Amniotic stem cell (primary cell): ENCODE data around the gene ACSS2.
A peak's percentile ranks its signal among the peaks of the same experiment; 100 is the strongest.

Experiments
- DNase-seq: peaks from one replicate; lab custom pipeline; 2025; lab: John Stamatoyannopoulos, UW

Gene ACSS2

GRCh38 chr20:34876406-34877282 is at the start of gene ACSS2:
ACSS2 (plus strand) TSS chr20:34876612; CDS start chr20:34876646, 34 bp downstream.
- DNase-seq: peak; percentile 92

DNA sequence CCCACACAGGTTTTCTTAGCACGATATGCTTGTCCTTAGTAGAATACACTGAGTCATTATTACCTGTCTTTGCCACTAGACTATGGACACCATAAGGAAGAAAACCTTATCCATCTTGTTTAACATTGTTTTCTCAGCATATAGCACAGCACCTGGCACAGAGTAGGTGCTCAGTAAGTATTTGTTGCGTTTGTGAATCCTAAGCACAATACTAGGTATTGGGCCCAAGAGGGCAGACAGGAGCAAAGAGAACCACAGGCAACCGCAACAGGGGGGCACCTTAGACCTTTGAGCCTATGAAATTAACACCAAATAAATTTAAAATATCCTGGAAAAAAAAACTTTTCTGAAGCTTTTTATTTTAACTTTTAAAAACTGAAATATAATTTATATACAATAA is 47.2 kb upstream of the ACSS2 start:
- DNase-seq: no peak

- no peak for DNase-seq
Measured at GRCh38 chr20:34831936-34832335, 44.5 kb upstream of the ACSS2 start.

- no peak for DNase-seq
Measured at GRCh38 chr20:34834459-34834893, 41.9 kb upstream of the ACSS2 start.

DNA sequence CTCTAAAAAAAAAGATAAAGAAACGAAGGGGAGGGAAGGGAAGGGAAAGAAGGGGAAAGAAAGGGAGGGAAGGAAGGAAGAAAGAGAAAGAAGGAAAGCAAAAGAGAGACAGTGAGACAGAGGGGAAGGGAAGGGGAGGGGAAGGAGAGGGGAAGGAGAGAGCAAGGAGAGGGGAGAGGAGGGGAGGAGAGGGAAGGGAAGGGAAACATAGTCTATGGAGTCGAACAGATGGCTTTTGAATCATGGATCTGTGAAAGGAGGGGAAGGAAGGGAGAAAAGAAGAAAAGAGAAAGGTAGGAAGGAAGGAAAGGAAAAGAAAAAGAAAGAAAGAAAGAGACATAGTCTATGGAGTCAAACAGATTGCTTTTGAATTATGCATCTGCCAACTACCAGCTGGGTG is 34.3 kb upstream of the ACSS2 start:
- no peak for DNase-seq

DNA sequence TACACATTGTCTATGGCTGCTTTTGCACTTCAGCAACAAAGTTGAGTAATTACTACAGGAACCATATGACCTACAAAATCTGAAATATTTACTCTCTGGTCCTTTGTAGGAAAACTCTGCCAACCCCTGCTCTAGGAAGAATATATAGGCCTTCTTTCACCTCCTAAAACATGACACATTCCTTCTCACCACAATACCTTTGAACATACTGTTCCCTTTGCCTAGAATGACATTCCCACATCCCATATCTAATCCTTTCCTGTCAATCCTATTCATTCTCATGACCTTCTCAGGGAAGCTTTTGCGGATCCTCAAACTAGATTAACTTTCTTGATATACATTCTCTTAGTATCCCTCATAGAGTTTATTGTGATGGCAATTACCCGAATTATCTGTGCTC is 33.0 kb upstream of the ACSS2 start:
- no peak for DNase-seq

DNA sequence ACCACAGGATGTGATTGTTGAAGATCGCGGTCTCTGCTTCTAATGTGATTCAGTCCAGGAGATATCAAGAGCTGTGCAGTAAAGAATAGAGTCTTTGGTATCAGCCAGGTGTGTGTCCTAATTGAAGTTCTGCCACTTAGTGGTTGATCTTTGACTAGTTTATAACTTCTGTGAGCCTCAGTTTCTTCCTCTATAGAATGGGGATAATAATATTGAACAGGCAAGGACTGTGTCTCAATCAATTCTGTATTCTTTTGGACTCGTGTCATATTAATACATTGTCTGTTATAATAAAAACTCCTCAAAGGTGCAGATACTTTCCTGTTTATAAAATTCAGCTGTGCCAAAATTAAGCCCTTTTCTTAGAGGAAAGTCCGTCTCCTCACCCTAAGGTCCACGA is 27.8 kb upstream of the ACSS2 start:
- DNase-seq: no peak

GRCh38 chr20:34849778-34850177 is 26.6 kb upstream of the ACSS2 start:
- no peak for DNase-seq

DNA sequence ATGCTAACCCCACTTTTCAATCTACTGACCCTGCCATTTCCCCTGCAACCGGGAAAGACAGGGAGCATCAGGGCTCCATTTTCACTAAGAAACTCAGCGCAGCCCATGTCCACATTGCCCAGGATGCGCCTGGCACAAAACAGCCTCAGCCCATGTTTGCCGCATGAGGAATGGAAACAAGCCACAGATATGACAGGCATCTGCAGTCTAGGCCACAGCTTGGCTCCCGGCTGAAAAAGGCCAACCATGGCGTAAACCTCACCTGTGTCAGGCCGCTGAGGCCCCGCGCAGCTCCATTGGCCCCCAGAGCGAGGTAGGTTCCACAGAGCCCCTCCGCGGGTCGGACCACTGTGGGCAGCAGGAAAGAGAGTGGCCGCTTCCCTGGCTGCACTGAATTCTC is 25.4 kb upstream of the ACSS2 start:
- DNase-seq: no peak

DNA sequence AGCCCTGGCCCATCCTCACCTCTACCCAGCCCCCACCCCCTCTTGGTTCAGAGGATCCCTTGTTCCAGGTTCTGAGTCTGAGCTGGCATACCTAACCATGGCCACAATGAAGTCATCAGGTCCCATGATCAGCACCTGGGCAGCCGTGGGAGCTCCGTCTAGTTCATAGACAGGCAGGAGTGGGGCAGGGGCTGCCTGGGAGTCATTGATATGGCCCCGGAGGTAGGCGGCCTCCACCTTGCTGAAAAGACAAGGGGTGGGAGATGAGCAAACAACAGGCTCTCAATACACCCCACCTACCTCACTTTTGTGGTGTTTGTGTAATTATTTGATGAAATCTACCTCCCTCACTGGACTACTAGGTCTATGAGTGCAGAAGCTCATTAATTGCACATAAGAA is 24.1 kb upstream of the ACSS2 start:
- no peak for DNase-seq

DNA sequence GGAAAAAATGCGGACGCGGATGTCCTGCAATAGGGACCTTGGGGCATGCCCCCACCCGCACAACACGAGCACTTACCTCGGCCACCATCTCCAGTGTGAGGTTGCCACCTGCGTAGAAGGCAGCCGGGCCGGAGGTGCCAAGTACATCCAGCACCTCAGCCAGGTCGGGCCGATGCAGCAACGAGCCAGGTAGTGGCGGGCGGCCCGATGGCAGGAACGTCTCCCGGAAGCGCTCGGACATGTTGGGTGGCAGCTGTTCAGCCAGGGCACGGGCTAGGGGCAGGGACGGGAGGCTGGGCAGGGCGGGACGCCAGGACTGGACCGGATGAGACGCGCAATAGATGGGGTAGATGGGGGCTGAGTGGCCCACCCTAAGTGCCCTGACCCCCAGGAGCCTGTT is 17.0 kb upstream of the ACSS2 start:
- no peak for DNase-seq

DNA sequence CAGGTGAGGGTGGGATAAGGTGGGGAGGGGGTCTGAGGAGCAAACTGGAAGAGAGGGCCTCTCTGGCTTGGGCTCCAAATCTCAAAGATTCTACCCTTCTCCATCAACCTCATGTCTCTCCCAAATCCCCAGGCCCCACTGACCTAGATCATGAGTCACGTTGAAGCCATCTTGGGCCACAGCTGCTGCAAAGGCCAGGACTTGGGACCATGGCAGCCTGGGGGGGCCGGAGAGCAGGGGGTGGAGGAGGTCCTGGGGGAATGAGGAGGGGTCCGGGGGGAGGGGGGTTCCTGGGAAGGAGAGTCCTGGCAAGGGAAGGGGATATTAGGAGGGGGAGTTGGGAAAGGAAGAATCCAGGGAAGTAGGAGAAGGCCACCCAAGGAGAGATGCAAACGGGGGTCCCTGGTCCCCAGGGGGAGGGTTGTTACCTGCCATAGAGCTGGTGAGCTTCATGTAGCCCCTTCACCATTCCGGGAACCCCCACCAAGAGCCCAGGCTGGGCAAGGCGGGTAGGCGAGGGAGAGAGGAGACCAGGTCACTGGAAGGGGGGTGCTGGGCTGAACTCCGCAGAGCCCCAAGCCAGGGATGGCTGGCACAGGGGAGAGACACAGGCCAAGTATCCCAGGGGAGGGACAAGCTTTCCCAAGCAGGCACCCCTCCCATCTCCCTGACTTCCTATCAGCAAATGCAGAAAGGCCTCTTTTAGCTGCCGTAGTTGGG is 16.4 kb upstream of the ACSS2 start:
- no peak for DNase-seq

DNA sequence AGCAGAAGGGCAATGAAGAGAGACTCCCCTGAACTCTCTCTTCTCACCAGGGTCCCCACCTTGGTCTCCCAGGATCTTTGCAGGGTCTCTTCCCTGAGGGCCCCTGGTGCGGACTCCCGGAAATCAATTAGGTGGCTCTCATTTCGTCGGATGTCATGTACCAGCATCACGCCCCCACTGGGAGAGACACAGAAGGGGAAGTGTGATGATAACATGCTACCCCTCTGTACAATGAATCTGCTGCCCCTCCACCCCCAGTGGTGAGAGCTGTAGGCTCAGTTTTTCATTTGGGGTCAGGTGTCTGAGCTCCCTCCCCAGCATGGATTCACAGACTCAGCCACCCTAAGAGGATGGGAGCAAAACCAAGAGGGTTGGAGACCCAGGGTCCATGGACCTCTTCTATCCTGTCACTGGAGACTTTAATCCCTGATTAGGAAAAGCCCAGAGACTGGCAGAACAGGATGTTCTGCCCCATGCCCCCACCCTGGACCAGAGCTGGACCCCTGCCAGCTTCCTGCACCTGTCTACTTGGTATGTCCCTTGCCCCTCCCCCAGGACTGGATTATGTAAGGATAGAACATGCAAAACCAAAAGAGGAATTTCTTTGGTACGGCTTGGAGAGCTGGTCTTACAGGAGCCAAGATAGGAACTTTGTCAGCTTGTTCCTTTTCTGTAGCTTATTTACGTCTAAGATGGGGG is 14.9 kb upstream of the ACSS2 start:
- no peak for DNase-seq

DNA sequence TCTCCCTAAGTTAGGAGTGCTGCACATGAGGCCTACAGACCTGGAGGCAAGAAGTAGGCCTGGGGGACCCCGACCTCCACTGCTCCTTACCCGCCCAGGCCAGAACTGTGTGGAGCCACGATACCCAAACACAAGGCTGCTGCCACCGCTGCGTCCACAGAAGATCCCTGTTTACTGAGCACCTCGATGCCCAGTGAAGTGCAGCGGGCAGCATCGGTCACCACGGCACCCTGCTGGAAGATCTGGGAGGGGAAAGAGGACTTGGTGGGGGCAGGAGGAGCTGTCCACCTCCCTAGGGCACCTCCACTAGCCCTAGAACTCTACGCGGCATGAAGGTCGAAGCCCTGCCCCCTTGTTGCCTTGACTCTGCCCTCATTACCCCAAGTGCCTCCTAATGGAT is 13.7 kb upstream of the ACSS2 start:
- DNase-seq: no peak

DNA sequence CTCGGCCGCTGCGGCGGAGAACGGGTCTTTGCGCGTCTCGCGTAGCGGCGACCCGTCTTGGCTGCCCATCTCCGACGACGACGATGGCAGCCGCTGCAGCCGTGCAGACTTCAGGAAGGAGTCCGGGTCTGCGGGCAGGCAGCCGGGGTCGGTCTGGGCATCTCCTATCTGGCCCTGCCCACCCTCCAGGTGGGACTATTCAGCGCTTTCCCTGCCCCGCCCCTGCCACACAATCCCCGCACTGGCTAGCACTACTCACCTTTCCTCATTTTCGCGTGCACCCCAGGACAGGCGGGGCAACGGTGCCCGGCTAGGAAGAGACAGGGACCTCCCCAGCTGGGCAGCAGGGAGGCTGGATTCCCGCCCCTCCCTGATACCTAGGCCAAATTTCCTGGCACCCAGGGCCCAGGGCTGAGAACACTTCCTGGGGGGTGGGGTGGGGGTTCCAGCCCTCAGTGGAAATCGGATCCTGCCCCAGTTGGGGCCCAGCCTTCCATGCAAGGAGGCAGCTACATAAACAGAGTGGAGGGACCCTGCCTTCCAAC is 12.9 kb upstream of the ACSS2 start:
- no peak for DNase-seq

DNA sequence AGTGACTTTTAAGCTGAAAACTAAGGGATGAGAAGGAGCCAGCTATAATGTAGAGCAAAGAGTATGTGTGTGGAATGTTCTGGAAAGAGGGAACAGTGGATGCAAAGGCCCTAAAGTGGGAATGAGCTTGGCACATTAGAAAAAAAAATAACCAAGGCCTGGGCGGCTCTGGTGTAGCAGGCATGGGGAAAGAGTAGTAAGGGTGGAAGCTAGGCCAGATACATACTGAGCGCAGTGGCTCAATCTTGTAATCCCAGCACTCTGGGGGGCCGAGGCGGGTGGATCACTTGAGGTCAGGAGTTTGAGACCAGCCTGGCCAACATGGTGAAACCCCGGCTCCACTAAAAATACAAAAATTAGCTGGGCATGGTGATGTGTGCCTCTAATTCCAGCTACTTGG is 12.2 kb upstream of the ACSS2 start:
- DNase-seq: no peak

- no peak for DNase-seq
Measured at GRCh38 chr20:34871320-34871926, 5.0 kb upstream of the ACSS2 start.

GRCh38 chr20:34871966-34872621 is 4.3 kb upstream of the ACSS2 start:
- DNase-seq: no peak

- peak; percentile 70 for DNase-seq
Measured at GRCh38 chr20:34872622-34873224, 3.7 kb upstream of the ACSS2 start, which contains the start of gene GGT7. GGT7 (minus strand) TSS chr20:34872856; CDS start chr20:34872815, 41 bp downstream.

- DNase-seq: no peak
Measured at GRCh38 chr20:34873583-34874093, 2.8 kb upstream of the ACSS2 start.
